HG03135 (cell line): ENCODE results near the gene OR51G2.

ENCODE experiments used
- ATAC-seq: cut with Tn5 transposase; IDR thresholded peaks from one replicate; pipeline ENCODE4 v1.9.1; 2021; ENCODE audit warnings: mild to moderate bottlenecking, moderate library complexity; ENCODE audit not compliant: unreplicated experiment

Gene OR51G2

DNA sequence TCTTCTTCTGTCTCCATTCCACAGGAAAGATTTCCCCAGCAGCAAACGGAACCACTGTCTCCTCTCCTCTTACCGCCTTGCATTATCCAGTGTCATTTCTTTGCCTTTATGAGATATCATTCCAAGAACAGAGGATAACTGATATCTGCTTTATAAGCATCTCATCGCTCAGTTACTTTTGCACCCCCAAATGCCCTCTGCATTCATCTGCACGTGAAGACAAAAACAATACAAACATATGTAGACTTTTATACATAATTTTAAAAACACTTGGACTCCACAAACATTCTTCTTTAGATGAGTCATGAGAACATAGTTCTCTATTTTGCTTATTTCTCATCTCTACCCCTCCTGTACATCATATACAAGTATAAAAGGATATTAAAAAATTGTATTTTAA, 38.0 kb downstream of the OR51G2 start:
- no peak for ATAC-seq

DNA sequence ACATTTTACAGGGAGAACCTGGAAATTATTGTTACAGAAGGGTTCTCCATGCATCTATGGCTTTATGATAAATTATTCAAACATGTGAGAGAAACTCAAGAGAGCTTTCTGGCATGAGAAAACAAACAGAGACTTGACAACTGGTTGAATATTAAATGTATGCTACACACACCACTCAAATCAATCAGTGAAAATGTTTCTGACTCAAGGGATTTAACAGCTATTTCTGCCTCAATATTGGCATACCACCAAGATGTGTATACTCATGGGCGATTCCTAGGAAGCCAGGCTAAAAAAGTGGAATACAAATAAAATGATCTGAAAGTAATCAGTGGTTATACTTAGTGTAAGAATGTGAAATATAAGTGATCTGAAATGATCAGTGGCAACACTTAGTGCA, 53.3 kb downstream of the OR51G2 start:
- ATAC-seq = no peak

DNA sequence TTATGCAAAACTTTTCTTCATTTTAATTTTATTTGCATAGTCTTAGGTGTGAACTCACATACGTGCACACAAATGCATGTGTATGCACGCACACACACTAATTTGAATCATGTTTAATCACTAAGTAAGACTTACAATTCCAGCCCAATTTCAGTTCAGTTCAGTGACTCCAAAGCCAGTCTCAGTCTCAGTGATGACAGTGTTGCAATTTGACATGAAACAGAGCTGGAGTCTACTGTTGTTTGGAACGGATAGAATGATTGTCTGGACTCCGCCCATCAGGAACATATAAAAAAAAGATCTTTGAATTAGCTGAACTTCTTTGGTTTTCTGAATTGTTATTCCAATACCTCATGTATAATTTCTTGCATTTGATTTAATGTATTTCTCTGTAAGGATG, 55.3 kb downstream of the OR51G2 start:
- ATAC-seq = no peak
